Colonic mucosa (tissue), 4 donors: ENCODE measurements around the gene CUZD1. TPM values are rescaled to one million over a fixed set of nuclear protein-coding genes. Genes with fewer than 3 reads are reported as not detected.

Source experiments
- DNase-seq: peaks from one replicate; pipeline ENCODE4 v3.0.0-alpha.2; 2020
- H3K27ac ChIP-seq: fragments of 200-600 bp; one replicate; pipeline ENCODE4 v1.8.0; 2021
- H3K27me3 ChIP-seq: fragments of 200-600 bp; one replicate; pipeline ENCODE4 v1.8.0; 2021
- H3K36me3 ChIP-seq: fragments of 200-600 bp; one replicate; pipeline ENCODE4 v1.8.0; 2021
- H3K4me1 ChIP-seq: fragments of 200-600 bp; one replicate; pipeline ENCODE4 v1.8.0; 2021; ENCODE audit warnings: mild to moderate bottlenecking
- H3K4me3 ChIP-seq: fragments of 200-600 bp; one replicate; pipeline ENCODE4 v1.8.0; 2021
- H3K9ac ChIP-seq, 2 donors: one replicate each; pipeline ENCODE4 v1.7.0; 2013; ENCODE audit warnings: control low read depth in 2 of 2, low read depth in 2 of 2, low read length in 2 of 2
- H3K9me3 ChIP-seq: fragments of 200-600 bp; one replicate; pipeline ENCODE4 v1.8.0; 2021
- intact Hi-C: fragments of 100-400 bp; cut with DNase I; formaldehyde crosslinking; loops from one replicate; pipeline ENCODE4 v1.14.1; 2022
- total RNA-seq, 2 donors: library from RNA; stranded (reverse); fragmentation: NEBNext Ultra II Directional in 1 of 2; extraction: Animal tissue kit (Norgen Biotek cat#: 25700) in 1 of 2; gene quantifications; one replicate each; pipeline ENCODE4 v1.2.1, GENCODE V29; 2021
- TF ChIP-seq, protein P1 (sequence below): fragments of 200-600 bp; IDR thresholded peaks from one replicate; pipeline ENCODE4 v1.8.0; 2022; ENCODE audit warnings: antibody characterized with exemption, mild to moderate bottlenecking
- donor health status: healthy.
- donor health status: DM: no; HTN: no; CAD: no.
- donor health status: DM: no; HTN: no; CAD: no.

The CUZD1 gene, protein sequence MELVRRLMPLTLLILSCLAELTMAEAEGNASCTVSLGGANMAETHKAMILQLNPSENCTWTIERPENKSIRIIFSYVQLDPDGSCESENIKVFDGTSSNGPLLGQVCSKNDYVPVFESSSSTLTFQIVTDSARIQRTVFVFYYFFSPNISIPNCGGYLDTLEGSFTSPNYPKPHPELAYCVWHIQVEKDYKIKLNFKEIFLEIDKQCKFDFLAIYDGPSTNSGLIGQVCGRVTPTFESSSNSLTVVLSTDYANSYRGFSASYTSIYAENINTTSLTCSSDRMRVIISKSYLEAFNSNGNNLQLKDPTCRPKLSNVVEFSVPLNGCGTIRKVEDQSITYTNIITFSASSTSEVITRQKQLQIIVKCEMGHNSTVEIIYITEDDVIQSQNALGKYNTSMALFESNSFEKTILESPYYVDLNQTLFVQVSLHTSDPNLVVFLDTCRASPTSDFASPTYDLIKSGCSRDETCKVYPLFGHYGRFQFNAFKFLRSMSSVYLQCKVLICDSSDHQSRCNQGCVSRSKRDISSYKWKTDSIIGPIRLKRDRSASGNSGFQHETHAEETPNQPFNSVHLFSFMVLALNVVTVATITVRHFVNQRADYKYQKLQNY
- total RNA-seq: 1 to 10 TPM in 1 of 2 donors, under 1 TPM in 1; 0.77 to 3.6 TPM

DNA sequence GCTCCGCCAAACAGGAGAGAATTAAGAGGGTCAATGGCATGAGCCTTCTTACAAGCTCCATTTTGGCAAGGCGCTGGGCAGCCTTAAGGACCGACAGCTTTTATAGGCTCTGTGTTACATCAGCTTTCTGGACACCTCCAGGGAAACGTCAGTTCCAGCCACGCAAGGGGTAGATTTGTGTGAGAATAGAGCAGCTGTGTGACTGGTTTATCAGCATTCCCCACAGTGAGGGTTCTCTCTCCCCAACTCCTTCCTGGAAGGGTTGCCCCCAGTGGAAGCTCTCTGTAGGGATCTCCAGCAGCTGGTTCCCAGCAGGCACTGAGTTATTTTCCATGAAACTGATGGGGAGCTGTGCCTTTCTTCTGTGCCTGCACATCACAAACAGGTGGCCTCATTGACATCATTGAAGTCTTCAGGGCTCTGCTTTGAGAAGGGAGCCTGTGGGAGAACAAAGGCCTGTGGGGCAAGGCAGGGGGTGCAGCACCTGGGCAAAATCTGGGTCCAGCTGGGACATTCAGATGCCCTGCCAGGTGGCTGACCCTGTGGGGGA, at the start of gene CUZD1:
Gene CUZD1 (minus strand): TSS at position 75 of the 550 bp plus-strand sequence. CDS start 14 bp downstream, at position 61.
- no peak within 1 kb of the TSS for H3K27ac ChIP-seq
- H3K27me3 ChIP-seq: no peaks in the 10 kb centered on the region
- H3K9me3 ChIP-seq: no peaks in the 10 kb centered on the region
- no peak within 1 kb of the TSS for H3K9ac ChIP-seq
- TF ChIP-seq, protein P1, sequence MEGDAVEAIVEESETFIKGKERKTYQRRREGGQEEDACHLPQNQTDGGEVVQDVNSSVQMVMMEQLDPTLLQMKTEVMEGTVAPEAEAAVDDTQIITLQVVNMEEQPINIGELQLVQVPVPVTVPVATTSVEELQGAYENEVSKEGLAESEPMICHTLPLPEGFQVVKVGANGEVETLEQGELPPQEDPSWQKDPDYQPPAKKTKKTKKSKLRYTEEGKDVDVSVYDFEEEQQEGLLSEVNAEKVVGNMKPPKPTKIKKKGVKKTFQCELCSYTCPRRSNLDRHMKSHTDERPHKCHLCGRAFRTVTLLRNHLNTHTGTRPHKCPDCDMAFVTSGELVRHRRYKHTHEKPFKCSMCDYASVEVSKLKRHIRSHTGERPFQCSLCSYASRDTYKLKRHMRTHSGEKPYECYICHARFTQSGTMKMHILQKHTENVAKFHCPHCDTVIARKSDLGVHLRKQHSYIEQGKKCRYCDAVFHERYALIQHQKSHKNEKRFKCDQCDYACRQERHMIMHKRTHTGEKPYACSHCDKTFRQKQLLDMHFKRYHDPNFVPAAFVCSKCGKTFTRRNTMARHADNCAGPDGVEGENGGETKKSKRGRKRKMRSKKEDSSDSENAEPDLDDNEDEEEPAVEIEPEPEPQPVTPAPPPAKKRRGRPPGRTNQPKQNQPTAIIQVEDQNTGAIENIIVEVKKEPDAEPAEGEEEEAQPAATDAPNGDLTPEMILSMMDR: no peak
- H3K36me3 ChIP-seq: no peaks in the 10 kb centered on the region
- H3K4me1 ChIP-seq: no peaks in the 10 kb centered on the region
- DNase-seq: no peak
- H3K4me3 ChIP-seq: no peak within 1 kb of the TSS
- intact Hi-C loops: no loop called here

DNA sequence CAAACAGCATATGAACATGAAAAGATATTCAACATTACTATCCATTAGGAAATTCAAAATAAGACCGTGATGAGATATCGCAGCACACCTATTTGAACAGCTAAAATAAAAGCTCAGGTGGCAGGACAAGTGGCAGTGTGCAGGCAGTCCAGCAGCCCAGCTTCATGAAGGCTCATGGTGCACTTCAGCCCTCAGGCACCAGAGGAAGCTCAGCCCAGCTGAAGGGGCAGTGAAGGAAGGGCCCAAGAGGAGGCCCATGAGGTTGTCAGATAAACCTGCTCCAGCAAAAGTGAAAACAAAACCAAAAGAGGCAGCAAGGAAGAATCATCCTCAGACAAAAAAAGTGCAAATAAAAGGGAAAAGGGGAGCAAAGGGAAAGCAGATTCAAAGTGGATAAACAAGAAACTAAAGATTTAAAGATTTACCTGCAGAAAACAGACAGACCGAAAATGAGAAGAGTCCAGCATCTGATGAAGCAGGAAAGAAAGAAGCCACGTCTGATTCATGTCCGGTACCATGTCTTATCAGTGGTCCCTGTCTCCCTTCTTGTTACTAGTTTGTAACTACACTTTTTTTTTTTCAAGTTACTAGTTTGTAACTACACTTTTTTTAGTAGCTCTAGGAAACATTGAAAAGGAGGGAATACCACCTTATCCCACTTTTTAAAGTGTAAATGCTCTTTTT, 48.7 kb upstream of the CUZD1 start:
- Histone ChIP-seq H3K9ac (no peak overlapping the region), H3K9me3 (no peaks in the 10 kb centered on the region), H3K27ac (no peak overlapping the region), H3K4me1 (no peaks in the 10 kb centered on the region), H3K4me3 (no peak overlapping the region), H3K27me3 (no peaks in the 10 kb centered on the region), H3K36me3 (no peaks in the 10 kb centered on the region)
- TF ChIP-seq, protein P1: no peak
- DNase-seq: no peak
- intact Hi-C loops: no loop called here

DNA sequence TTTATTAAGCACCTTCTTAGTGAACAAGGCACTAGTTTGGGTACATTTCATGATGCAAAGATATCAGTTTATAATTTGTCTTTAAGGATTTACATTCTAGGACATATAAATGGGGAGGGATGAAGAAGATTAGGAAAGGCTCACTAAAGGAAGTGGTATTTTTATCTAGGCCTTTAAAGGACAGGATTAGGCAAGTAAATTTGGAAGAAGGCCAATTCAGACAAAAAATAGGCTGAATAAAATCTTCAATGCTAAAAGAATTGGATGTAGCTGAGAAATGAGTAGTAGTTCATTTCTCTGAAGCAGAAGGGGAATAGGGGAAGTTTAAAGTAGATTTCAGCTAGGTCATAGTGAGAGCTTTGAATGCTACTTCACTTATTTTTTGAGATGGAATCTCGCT, 38.5 kb upstream of the CUZD1 start:
- H3K27ac ChIP-seq: no peak overlapping the region
- intact Hi-C loops: no loop called here
- no peak overlapping the region for H3K9ac ChIP-seq
- H3K4me1 ChIP-seq: no peaks in the 10 kb centered on the region
- no peak overlapping the region for H3K4me3 ChIP-seq
- H3K9me3 ChIP-seq: no peaks in the 10 kb centered on the region
- H3K27me3 ChIP-seq: no peaks in the 10 kb centered on the region
- DNase-seq: no peak
- no peaks in the 10 kb centered on the region for H3K36me3 ChIP-seq
- TF ChIP-seq, protein P1: no peak

DNA sequence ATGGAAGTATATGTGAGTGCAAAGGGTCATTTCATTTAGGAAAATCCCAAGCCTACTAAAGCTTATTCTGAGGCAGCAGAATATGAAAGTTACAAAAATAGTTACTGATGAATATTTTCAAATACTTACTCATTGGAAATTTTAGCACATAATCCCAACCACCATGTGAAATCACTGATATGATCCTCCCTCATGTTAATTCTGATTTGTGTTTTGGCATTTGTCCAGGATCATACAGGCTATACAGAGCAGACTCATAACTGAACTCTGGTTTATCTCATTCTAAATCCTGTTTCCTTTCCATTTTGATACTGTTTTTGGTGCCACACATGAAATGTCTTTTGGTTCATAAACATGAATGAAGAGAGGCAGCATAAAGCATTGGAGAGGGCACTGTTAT, 37.1 kb upstream of the CUZD1 start:
- no peaks in the 10 kb centered on the region for H3K27me3 ChIP-seq
- intact Hi-C loops: no loop called here

More for the DNA sequence above, 37.1 kb upstream of the CUZD1 start:
- Histone ChIP-seq H3K4me3 (no peak overlapping the region), H3K9me3 (no peaks in the 10 kb centered on the region), H3K9ac (no peak overlapping the region), H3K4me1 (no peaks in the 10 kb centered on the region), H3K27ac (no peak overlapping the region), H3K36me3 (no peaks in the 10 kb centered on the region)
- TF ChIP-seq, protein P1: no peak
- no peak for DNase-seq
